Parathyroid adenoma (tissue), 2 donors: ENCODE data around the gene PAX2.
A peak's percentile ranks its signal among the peaks of the same experiment; 100 is the strongest.

ENCODE experiments used
- H2AFZ ChIP-seq: fragments of 300-600 bp; sonication (generic); one replicate; pipeline ENCODE4 v1.7.0; 2017; ENCODE audit warnings: antibody characterized with exemption, mild to moderate bottlenecking
- H3K27ac ChIP-seq: fragments of 300-600 bp; sonication (generic); one replicate; pipeline ENCODE4 v1.7.0; 2017
- H3K27me3 ChIP-seq: fragments of 300-600 bp; sonication (generic); one replicate; pipeline ENCODE4 v1.7.0; 2017; ENCODE audit warnings: low read length; ENCODE audit not compliant: control insufficient read depth, insufficient read depth
- H3K36me3 ChIP-seq: fragments of 300-600 bp; sonication (generic); one replicate; pipeline ENCODE4 v1.7.0; 2017; ENCODE audit warnings: low read length; ENCODE audit not compliant: control insufficient read depth, insufficient read depth
- H3K4me1 ChIP-seq: fragments of 300-600 bp; sonication (generic); one replicate; pipeline ENCODE4 v1.7.0; 2017; ENCODE audit warnings: control low read depth
- H3K4me2 ChIP-seq: fragments of 300-600 bp; sonication (generic); one replicate; pipeline ENCODE4 v1.7.0; 2017; ENCODE audit warnings: low read length
- H3K4me3 ChIP-seq: fragments of 300-600 bp; sonication (generic); one replicate; pipeline ENCODE4 v1.7.0; 2017; ENCODE audit warnings: low read depth, low read length
- H3K79me2 ChIP-seq: fragments of 300-600 bp; sonication (generic); one replicate; pipeline ENCODE4 v1.7.0; 2017; ENCODE audit warnings: control low read depth
- H3K9ac ChIP-seq: fragments of 300-600 bp; sonication (generic); one replicate; pipeline ENCODE4 v1.7.0; 2017; ENCODE audit warnings: mild to moderate bottlenecking
- H3K9me3 ChIP-seq: fragments of 300-600 bp; sonication (generic); one replicate; pipeline ENCODE4 v1.7.0; 2017; ENCODE audit warnings: low read length; ENCODE audit not compliant: control insufficient read depth
- TF ChIP-seq, protein P1 (sequence below): fragments of 300-600 bp; sonication (generic); IDR thresholded peaks from one replicate; pipeline ENCODE4 v1.7.0; 2017; ENCODE audit warnings: antibody characterized with exemption, mild to moderate bottlenecking
- donor health status: primary hyperparathyroidism.

PAX2 gene

DNA sequence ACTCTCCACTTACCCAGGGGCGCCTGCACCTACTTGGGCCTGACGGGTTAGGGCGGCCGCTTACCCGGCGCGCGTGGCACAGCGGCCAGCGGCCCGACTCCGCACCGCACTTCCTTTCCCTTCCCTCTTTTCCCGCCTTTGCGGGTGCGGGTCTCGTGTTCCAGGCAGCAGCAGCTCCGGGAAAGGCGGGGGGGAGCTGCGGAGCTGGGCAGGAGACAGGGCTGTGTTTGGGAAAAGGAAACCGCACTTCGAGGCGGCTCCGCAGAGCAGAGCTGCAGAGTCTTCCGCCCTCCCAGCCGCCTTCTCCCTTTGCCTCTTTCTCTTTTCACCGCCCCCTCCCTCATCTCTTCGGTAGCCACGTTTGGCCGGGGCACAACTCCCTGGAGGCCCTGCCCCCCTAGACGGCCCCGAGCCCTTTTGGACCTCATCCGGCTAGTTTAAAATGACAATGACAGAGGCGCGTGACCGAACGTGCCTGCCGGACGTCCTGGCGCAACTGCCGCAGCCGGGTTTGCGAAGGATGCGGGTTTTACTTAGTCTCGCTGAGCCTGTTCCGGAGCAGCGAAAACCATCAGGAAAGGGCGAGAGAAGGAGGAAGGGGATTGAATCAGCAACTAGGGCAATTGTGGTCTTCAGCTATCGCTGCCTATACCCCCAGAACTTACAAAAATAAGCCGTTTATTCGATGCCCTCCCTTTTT, 7.9 kb upstream of the PAX2 start:
- H3K27me3 ChIP-seq = peaks cover 30% of the 10 kb centered on the region
- no peak overlapping the region for H3K4me3 ChIP-seq
- no peaks in the 10 kb centered on the region for H3K36me3 ChIP-seq
- peak overlapping the region; percentile 54 for H3K4me2 ChIP-seq
- no peak overlapping the region for H2AFZ ChIP-seq
- H3K4me1 ChIP-seq = no peaks in the 10 kb centered on the region
- TF ChIP-seq, protein P1, sequence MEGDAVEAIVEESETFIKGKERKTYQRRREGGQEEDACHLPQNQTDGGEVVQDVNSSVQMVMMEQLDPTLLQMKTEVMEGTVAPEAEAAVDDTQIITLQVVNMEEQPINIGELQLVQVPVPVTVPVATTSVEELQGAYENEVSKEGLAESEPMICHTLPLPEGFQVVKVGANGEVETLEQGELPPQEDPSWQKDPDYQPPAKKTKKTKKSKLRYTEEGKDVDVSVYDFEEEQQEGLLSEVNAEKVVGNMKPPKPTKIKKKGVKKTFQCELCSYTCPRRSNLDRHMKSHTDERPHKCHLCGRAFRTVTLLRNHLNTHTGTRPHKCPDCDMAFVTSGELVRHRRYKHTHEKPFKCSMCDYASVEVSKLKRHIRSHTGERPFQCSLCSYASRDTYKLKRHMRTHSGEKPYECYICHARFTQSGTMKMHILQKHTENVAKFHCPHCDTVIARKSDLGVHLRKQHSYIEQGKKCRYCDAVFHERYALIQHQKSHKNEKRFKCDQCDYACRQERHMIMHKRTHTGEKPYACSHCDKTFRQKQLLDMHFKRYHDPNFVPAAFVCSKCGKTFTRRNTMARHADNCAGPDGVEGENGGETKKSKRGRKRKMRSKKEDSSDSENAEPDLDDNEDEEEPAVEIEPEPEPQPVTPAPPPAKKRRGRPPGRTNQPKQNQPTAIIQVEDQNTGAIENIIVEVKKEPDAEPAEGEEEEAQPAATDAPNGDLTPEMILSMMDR = no peak
- H3K27ac ChIP-seq = no peak overlapping the region
- no peaks in the 10 kb centered on the region for H3K9me3 ChIP-seq
- no peaks in the 10 kb centered on the region for H3K79me2 ChIP-seq
- H3K9ac ChIP-seq = no peak overlapping the region

DNA sequence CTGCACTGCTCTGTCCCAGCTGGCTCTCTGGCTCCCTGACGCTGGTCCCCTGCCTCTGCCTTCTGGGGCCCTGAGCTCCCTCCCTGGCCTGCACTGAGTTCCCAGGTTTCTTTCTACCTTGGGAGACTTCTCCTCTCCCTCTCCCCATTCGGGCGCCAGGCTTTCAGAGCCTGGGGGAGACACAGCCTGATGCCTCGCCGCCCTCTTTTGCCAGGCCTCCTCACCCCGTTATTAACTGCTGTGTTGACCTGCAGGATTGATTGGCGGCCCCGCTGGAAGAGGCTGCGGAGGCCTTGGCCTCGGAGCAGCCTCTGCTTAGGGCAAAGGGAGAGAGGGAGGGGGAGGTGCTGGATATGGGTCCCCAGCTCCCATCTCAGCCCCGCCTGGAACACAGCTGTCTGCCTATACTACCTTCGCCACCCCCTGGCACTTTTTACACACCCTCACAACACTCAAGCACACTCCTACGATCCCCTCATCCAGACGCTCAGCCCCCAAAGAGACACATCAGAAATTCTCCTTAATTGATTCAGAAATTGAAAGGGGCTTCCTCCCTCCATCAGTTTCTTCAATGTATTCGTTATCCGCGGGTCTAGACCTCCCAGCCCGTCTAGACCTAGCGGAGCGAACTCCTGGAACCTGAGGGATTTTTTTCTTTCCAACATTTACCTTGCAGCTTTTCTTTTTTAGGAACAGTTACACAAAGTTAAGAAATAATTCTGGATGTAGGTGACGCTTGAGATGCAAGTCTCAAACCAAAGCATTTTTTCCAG, 7.1 kb upstream of the PAX2 start:
- H3K4me2 ChIP-seq = no peak overlapping the region
- no peaks in the 10 kb centered on the region for H3K9me3 ChIP-seq
- H3K79me2 ChIP-seq = no peaks in the 10 kb centered on the region
- no peak overlapping the region for H3K27ac ChIP-seq
- peaks cover 34% of the 10 kb centered on the region for H3K27me3 ChIP-seq
- H3K4me3 ChIP-seq = no peak overlapping the region
- H3K4me1 ChIP-seq = no peaks in the 10 kb centered on the region
- no peaks in the 10 kb centered on the region for H3K36me3 ChIP-seq
- H2AFZ ChIP-seq = no peak overlapping the region
- TF ChIP-seq, protein P1 = no peak
- no peak overlapping the region for H3K9ac ChIP-seq

DNA sequence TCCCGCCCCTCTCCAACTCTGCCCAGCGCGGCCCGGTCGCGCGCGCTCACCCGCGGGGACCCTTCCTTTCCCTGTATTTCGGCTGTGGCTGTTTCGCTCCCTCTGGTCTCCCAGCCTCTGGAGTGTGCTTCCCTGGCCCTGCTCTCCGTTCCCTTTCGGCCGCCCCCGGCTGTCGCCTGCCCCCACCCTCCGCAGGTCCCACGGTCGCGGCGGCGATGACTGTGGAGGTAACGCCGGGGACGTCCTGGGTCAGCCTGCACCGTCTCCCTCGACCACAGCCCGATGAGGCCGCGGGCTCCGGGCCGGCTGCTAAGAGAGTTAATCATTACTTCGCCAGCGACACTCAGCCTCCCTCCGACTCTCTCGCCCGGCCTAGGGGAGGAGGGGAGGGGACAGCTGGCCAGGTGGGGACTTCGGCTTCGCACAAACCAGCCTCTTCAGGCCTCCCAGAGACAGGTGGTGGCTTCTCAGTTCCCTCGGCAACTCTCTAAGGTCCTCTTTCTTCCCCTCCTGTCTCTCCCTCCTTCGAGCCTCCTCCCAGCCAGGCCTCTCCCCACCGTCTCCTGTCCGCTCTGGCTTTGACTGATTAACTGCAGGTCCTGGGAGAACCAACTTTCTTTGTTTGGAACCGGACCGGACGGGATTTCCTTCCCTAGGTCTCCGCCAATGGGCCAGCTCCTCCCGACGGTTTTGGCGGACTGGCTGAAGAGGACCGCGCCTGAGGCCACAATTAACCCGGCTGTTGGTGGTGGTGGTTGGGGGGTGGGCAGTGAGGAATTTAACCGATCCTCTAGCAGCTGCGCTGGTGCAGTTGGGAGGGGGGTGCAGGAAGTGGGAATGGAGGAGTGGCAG, 5.6 kb upstream of the PAX2 start:
- Histone ChIP-seq H3K27me3 (peaks cover 41% of the 10 kb centered on the region), H3K79me2 (no peaks in the 10 kb centered on the region), H3K9ac (no peak overlapping the region), H3K4me2 (peak overlapping the region; percentile 19), H3K36me3 (no peaks in the 10 kb centered on the region), H2AFZ (no peak overlapping the region), H3K9me3 (no peaks in the 10 kb centered on the region), H3K4me1 (no peaks in the 10 kb centered on the region), H3K4me3 (no peak overlapping the region), H3K27ac (no peak overlapping the region)
- TF ChIP-seq, protein P1 = no peak

DNA sequence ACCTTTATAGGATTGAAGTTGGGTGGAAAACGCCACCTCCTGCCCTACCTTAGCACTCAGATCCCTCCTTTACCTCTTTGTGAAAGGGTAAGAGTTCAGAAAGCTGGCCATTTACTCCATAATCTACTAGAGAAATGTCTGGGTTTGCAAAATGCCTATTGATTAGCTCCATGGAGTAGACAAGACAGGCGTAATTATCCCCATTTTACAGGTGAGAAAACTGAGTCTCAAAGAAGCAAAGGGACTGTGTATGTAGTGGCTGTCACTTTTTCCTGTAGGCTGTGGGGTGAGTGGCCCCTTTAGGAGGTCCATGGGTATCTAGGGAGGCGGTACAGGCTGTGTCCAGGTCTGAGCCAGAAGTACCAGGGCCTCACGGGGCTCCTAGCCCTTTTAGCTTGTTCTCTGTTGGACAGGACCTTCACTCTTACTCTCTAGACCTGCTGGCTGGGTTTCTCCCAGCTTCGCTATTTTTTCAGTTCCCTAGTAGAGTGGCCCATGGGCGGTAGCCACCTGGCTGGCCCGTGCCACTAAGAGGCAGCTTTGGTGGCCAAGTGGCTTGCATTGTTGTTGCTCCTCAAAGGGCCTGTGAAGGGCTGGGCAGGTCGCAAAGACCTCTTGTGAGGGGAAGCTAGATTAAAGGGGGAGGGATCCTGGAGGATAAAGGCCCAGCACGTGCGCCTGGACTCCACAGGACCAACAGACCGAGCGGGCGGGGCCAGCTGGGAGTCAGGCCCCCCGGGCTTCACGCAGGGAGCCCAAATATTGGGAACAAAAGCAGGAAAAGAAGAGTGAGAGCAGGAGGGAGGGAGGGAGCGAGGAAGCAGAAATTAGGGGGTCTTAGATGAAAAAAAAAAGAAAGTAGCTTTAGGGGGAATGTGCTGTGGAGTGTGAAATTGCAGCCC, 4.7 kb upstream of the PAX2 start:
- TF ChIP-seq, protein P1 = no peak
- Histone ChIP-seq H3K9ac (no peak overlapping the region), H3K27me3 (peaks cover 40% of the 10 kb centered on the region), H3K79me2 (no peaks in the 10 kb centered on the region), H3K4me2 (no peak overlapping the region), H3K4me1 (no peaks in the 10 kb centered on the region), H3K9me3 (no peaks in the 10 kb centered on the region), H3K27ac (no peak overlapping the region), H3K36me3 (no peaks in the 10 kb centered on the region), H2AFZ (no peak overlapping the region), H3K4me3 (no peak overlapping the region)
